ENCODE results near the gene POU6F2.

POU6F2 gene

GRCh38 chr7:39248692-39249090, 271.0 kb downstream of the POU6F2 start:
- DNase-seq (ENCODE audit: low read depth in 1 of 2, low spot score in 1 of 2) = no peak

DNA sequence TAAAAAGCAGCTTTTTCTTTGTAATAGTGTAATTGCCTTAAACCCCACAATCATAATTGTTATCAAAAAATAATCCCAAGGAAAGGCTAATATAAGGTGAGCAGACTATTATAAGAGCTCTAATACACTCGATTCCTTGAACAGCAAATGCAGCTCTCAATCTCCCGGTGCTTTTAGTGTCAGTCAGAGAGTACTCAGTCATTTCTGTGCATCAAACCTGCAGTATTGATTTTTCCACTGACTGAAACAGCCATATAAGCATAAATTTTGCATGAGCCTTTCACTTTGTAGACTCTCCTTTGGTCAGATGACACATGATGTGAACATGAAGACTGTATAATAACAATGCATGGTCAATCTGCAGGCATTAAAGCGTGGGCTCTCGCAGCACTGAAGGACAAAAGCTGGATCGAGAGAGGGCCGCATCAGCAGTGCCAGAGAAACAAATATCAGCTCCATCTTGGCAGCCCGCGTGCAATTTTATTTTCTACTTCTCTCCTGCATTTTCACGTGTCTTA, 272.0 kb downstream of the POU6F2 start:
- no peak for DNase-seq (ENCODE audit: low read depth in 1 of 2, low spot score in 1 of 2)

DNA sequence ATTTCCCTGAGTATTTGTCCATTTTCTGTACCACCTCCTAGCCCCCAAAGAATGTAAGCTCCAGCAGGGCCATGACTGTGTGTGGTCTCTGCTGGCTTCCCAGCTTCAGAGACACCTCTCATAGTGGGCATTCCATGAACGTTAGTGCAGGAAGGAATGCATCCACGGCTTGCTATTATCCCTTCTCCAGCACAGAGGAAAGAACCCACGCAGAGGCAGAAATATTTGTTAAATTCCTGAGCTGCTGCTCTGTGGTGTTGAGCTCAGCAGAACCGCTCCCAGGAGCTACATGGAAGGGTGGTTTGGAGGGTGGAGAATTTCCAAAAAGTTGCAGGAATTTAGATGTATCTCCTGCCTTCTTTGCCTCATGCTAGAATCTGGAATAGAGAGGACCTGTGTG, 275.2 kb downstream of the POU6F2 start:
- DNase-seq (ENCODE audit: low read depth in 1 of 2, low spot score in 1 of 2) = no peak

- DNase-seq (ENCODE audit: low read depth in 1 of 2, low spot score in 1 of 2) = no peak
Observed at GRCh38 chr7:39259391-39260003, 281.8 kb downstream of the POU6F2 start.

- no peak for DNase-seq (ENCODE audit: low read depth in 1 of 2, low spot score in 1 of 2)
Observed at GRCh38 chr7:39260279-39260844, 282.7 kb downstream of the POU6F2 start.

- no peak for DNase-seq (ENCODE audit: low read depth in 1 of 2, low spot score in 1 of 2)
Observed at GRCh38 chr7:39261771-39262170, 284.1 kb downstream of the POU6F2 start.

DNA sequence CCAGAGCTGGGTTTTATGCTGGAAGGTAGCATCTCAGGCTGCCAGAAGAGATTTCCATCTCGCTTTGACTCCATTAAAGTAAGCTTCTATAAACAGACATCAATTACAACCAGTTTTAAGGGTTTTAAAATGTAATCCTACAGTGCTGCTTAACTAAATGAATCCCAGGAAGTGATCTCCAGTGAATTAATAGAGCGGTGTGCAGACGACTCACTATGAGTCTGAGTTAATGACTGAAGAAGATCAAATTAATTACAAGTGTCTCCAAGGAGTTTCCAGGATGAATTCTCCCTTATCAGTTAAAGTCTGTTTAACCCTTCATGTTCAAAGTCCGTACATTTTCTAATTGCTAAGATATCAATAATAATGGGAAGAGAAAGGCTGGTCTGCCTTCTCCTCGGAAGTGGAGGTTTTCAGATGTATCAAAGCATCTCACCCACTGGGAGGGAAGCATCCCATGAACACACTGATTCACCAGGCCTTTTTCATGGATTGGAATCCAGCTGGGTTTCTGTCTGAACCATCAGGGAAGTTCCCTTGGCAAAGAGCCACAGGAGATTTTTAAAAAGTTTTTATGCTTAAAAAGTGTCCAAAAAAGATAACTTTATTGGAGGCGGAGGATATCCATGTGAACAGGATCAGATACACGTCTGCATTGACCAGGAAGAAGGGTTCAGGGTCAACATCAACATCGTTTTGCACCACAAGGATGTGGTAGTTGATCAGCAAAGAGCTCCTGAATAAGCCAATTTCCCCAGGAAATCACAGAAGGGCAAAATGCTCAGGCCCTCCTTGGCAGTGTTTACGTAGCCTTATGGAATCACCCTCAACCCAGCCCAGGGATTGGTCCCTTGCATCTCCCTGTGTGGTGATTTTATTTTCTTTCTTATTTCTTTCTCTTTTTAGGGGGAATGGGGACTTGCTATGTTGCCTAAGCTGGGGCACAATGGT, 288.2 kb downstream of the POU6F2 start:
- DNase-seq (ENCODE audit: low read depth in 1 of 2, low spot score in 1 of 2) = no peak

DNA sequence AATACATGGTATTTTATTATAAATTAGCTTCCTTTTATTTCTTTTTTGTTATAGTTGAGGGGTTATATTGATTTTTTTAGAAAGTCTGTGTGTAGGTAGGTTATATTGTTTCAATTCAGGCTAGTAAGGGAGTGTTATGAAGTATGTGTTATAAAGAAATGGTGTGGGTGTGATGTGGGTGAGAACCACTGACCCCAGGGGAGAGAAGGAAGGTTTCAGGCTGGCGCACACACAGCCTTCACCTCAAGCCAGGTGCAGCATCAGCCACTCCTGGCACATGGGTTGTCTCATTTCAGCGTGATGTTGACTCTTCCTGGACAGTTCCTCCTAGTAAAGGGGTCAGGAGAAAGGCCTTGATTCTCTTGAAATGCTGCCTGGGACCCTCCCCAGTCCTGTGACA, 291.3 kb downstream of the POU6F2 start:
- no peak for DNase-seq (ENCODE audit: low read depth in 1 of 2, low spot score in 1 of 2)

GRCh38 chr7:39270018-39270417, 292.3 kb downstream of the POU6F2 start:
- DNase-seq (ENCODE audit: low read depth in 1 of 2, low spot score in 1 of 2) = no peak

DNA sequence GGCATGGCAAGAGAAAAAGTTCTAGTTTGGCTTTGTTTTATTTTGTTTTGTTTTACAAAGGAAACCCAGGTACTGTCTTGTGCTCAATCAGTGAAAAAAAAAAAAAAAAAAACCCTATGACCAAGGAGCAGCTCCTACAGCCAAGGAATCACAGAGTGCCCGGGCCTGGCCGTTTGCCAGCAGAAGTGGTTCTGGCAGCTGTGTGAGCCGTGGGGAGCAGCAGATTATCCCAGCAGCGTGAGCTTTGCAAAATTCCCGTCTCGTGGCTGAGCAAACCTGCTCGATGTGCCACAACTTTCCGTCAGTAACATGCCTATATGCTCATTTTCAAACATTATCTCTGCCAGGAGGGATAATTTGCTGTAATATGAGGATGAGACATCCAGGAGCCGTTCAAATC, 293.7 kb downstream of the POU6F2 start:
- DNase-seq (ENCODE audit: low read depth in 1 of 2, low spot score in 1 of 2) = no peak

DNA sequence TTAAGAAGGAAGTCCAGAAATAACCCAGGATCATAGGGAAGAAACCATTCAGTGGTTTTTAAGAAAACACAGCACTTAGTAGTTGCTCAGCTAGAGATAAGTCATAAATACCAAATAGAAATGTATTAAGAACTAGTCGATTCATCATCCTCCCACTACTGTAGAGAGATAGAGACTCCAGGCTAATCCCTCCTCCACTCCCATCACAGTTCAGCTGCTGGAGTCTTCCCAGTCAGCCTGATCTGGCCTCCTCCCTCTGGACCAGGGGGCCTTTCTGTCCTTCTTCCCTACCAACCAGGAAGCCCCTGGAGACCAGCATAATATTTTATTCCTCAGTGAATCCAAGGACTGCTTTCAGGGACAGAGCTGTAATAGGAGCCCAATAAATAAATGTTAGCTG, 294.4 kb downstream of the POU6F2 start:
- no peak for DNase-seq (ENCODE audit: low read depth in 1 of 2, low spot score in 1 of 2)

DNA sequence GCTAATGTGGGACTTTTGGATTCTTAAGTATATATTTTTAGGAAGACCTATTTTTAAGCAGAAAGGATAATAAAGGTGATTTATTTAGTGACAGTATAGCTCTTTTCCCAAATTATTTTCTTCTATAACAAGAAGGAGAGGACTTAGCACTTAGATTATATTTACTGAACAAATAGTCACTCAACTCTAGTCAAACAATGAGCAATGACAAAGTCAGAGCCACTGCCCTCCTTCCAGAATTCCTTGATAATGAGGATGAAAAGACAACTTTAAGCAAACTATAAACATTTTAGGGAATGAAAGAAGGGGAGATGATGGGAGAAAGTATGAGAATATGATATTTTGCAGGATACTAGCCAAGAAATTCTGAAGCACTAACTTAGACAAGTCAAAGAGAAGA, 295.0 kb downstream of the POU6F2 start:
- no peak for DNase-seq (ENCODE audit: low read depth in 1 of 2, low spot score in 1 of 2)

- no peak for DNase-seq (ENCODE audit: low read depth in 1 of 2, low spot score in 1 of 2)
Observed at GRCh38 chr7:39280337-39280736, 302.6 kb downstream of the POU6F2 start.

GRCh38 chr7:39285256-39285655, 307.5 kb downstream of the POU6F2 start:
- no peak for DNase-seq (ENCODE audit: low read depth in 1 of 2, low spot score in 1 of 2)

DNA sequence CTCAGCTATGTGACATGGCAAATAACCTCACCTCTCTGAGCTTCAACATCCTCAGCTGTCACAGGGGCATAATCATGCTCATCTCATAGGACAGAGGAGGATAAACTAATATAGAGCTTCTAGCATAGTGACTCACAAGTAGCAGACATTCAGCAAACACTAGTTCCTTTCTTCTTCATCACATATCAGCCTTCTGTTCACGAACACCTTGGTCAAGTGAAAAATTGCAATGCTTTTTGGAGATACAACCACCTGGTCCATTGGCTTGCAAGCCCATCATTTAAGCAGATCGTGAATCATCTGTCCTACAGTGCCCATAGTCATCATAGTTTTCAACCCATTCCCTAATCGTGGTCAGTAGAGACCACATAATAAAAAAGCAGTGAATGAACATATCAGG, 310.6 kb downstream of the POU6F2 start:
- no peak for DNase-seq (ENCODE audit: low read depth in 1 of 2, low spot score in 1 of 2)

DNA sequence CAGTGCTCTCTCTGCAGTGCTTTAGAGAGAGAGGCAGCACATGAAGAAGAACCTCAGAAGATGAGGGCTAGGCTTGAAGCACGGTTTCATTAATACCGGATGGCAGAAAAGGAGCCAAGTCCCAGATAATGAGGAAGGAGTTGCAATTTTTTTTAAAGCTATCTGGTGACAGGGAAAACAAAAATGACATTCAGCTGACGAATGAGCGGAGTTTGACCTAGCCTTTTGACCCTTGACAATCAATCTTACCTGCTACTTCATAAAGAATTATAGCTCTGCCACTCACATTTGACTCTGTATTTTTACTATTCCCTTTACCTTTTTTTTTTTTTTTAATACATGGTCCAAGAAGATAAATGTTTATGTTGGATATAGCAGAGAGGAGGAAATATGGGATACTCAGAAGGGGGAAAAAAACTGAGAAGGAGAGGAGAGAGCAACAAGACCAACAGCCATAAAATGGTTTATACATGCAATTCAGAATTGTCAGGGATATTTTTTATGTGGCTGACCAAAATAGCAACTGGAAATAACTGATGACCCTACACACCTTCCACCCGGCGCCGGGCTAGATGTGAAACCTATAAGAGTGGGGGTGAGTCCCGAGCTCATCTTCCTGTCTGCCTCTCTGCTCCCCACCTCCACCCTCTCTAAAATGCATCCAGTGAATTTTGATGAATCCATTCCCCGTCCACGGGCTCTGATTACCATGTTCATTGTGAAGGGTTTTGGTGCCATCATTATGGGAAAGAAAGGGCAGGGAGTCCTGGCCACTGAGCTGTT, 314.1 kb downstream of the POU6F2 start:
- no peak for DNase-seq (ENCODE audit: low read depth in 1 of 2, low spot score in 1 of 2)

DNA sequence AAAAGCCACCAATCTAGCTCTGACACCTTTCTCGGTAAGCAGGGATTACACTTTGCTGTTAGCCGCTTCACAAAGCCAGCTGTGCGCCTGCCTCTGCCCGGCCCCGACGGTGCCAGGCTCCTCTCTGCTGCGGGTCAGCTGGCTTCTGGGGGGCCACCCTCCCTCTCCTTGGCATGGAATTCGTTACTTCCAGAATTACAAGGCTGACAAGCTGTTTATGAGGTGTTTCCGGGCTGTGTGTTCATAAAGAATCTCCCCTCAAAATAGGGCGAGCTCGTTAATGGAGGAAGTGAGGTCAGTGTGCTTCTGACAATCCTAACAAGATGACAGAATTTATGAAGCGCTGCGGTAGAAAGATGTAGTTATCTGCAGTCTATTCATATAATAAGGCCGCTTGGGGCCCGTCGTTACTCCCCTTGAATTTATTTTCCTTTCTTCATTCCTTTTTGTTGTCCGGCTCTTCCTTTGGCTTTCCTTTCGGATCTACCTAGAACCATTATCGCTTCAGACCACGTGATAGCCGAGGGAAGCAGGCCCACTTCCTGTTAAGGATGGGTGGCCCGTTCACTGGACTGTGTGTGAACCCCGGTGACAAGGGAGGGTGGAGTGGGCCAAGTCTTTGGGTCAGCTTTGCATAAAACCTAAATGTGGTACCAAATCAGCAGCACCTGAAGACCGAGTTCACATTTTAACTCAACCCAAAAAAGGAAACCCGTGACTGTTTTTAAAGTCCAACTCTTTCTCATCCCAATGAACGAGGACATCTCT, 315.5 kb downstream of the POU6F2 start:
- DNase-seq (ENCODE audit: low read depth in 1 of 2, low spot score in 1 of 2) = no peak

DNA sequence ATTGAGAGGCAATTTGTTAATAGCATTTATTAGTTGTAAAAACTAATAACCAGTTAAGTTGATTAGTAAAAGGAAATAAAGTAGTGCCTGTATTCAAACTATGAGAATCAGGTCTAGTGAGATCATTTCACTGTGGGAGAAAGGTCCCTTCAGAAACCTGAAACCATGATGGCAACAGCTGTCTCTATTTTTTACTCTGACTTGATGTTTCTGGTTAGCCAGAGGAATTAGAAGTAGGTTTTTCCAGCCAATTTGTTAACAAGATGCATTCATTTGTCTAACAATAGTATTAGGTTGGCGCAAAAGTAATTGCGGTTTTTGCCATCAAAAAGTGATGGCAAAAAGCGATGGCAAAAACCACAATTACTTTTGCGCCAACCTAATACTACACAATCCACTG, 316.3 kb downstream of the POU6F2 start:
- no peak for DNase-seq (ENCODE audit: low read depth in 1 of 2, low spot score in 1 of 2)

DNA sequence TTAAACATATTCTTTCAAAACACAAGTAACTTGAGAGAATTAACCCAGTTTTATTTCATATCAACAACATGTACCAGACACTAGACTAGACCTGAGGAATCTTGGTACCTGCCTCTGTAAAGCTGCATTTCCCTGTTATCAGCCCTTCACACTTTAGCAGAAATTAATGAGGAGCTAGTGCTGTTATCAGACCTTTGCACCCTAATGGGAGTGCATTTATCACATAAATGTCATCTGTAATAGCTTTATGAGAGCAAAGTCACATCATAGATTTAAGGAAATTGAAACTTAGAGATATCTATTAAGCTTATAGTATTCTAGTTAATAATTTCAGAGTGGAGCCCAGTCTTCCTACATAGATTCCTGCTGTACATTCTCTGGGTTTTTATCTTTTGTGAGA, 318.1 kb downstream of the POU6F2 start:
- DNase-seq (ENCODE audit: low read depth in 1 of 2, low spot score in 1 of 2) = no peak

DNA sequence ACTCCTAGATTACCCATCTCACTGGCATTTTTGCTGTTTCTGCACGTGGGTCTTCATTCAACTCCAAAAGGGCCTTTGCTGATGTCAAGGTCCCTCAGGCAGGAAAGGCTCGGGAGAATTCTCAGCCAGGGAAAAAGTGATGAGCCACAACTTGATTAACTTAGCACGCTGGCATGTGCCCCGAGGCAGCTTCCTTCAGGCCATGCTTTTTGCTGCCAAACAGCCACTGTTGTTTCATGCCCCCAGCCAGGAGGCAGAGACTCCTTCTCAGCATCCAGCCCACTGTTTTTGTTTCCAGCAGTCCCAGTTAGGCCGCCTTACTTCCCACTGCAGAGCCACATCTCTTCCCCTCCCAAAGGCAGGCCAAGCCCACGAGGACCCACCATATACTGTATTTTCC, 322.0 kb downstream of the POU6F2 start:
- DNase-seq (ENCODE audit: low read depth in 1 of 2, low spot score in 1 of 2) = no peak

DNA sequence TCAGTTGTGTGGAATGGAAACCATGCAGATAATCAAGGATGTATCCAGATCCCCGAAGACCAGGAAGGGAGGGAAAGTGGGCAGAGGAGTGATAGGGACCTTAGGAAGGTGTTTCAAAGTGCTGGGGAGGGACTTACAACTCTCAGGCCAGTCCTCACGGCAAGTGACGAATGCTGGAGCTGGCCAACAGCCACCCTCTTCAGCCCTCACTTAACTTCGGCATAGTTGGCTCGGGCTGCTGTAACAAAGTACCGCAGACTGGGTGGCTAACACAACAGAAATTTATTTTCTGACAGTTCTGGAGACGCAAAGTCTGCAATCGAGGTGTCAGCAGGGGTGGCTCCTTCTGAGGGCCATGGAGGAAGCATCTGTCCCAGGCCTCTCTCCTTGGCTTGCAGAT, 322.6 kb downstream of the POU6F2 start:
- DNase-seq (ENCODE audit: low read depth in 1 of 2, low spot score in 1 of 2) = no peak
